Rectal smooth muscle tissue (tissue), 1 donor: ENCODE data around the gene CHRNA1.

Experiments
- H3K27ac ChIP-seq: one replicate; pipeline ENCODE4 v1.7.0; 2013; ENCODE audit warnings: low read depth, low read length, inconsistent platforms
- H3K27me3 ChIP-seq: one replicate; pipeline ENCODE4 v1.7.0; 2013; ENCODE audit warnings: low read length; ENCODE audit not compliant: control insufficient read depth, insufficient read depth
- H3K36me3 ChIP-seq: one replicate; pipeline ENCODE4 v1.7.0; 2013; ENCODE audit warnings: low read length; ENCODE audit not compliant: control insufficient read depth, insufficient read depth
- H3K4me1 ChIP-seq: one replicate; pipeline ENCODE4 v1.7.0; 2013; ENCODE audit warnings: low read length; ENCODE audit not compliant: control insufficient read depth, insufficient read depth
- H3K4me3 ChIP-seq: one replicate; pipeline ENCODE4 v1.7.0; 2013; ENCODE audit warnings: low read length
- H3K9ac ChIP-seq: one replicate; pipeline ENCODE4 v1.7.0; 2013; ENCODE audit warnings: low read length

Gene CHRNA1

DNA sequence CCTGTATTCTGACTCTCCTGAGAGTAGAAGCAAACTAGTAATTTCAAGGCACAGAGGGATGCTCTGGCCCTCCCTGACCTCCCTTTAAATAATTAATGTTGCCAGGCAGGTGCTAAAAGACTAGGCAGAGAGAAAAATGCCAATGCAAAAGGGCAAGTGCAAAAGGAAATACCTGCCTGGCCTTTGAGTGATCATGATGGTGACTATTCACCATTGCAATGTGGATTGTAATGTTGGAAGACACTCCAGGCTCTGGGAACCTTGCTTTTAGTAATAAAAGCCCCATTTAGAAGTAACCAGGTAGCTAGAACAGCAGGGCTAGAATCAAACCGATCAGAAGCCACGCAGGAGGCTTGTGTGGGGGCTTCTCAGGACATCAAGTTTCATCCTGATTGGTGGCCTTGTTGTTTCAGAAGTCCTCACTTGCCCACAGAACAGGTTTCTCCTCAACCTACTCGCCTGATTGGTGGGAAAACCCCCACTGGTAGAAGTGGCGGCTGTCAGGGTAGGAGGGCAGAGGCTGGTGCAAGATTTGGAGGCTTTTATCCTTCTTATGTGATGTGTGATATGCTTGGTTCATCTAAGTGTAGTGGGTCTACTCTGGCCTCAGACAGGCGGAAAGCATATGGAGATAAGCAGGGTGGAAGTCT is 16.0 kb upstream of the CHRNA1 start:
- Histone ChIP-seq H3K9ac (no peak overlapping the region), H3K27ac (no peak overlapping the region), H3K36me3 (no peaks in the 10 kb centered on the region), H3K4me1 (no peaks in the 10 kb centered on the region), H3K27me3 (no peaks in the 10 kb centered on the region), H3K4me3 (no peak overlapping the region)

DNA sequence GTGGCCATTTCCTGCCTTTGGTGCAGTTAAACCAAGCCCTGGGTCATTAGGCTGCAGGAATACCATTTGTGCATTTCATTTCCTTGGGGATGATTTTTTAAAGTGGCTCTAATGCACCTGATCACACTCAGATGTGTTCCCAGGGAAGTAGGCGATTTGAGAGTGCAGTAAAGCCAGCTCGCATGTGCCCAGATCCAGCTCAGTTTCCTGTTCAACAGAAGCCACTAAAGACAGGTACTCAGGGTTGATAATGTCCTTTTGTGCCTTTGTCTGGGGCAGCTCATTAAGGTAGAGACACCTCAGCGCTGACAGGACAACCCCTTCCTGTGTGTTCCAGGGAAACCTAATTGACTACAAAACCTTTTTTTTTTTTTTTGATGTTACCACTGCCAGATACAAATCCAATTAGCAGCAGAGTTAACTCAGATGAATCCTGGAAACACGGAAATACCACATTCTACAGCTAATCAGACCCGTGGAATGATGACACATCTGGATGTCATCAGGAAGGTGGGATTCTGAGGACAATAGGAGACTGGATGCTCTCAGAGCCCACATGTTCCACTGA is 15.2 kb upstream of the CHRNA1 start:
- Histone ChIP-seq H3K27ac (no peak overlapping the region), H3K27me3 (no peaks in the 10 kb centered on the region), H3K9ac (no peak overlapping the region)

DNA sequence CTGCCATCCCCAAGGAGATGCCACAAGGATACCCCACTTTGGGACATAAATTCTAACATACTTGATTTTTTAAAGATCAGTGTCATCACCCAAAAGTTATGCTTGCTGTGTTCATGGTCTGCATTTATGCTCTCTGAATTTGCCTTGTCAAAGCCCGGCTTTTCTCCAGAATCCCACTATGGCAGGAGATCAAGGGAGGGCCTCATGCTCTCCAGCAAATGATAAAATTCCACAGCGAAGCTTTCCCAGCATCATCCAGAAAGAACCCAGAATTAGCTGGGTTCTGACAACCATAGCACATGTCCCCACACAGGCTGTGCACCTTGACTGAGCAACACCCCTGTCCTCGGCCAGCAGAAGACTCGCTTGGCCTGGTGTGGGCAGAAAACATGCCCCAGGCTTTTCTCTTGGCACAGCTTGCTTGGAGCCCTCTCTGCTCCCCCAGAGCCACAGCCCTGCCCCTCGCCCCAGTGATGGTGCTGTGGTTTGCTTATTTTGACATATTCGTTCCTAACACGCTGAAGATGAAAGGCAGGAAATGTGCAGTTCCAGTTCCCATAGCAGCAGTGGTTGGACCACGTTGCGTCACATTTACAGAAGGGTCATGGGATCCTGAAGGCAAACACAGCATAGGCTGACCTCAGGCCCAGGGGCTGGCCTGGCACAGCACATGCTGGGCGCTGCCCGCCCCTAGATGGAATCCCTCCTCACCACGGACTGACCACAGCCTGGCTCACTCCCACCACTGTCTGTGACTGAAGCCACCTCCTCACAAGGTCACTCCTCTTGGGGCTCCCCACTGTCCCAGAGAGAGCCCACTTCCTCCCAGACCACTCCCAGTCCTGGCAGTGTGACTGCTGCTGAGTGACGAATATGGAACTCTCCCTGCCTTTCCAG is 14.1 kb upstream of the CHRNA1 start:
- no peaks in the 10 kb centered on the region for H3K27me3 ChIP-seq
- H3K4me3 ChIP-seq, result no peak overlapping the region
- H3K36me3 ChIP-seq, result no peaks in the 10 kb centered on the region
- H3K9ac ChIP-seq, result no peak overlapping the region
- no peak overlapping the region for H3K27ac ChIP-seq
- H3K4me1 ChIP-seq, result no peaks in the 10 kb centered on the region

More for the DNA sequence above, 15.2 kb upstream of the CHRNA1 start:
- H3K4me1 ChIP-seq, result no peaks in the 10 kb centered on the region
- H3K36me3 ChIP-seq, result no peaks in the 10 kb centered on the region
- H3K4me3 ChIP-seq, result no peak overlapping the region

DNA sequence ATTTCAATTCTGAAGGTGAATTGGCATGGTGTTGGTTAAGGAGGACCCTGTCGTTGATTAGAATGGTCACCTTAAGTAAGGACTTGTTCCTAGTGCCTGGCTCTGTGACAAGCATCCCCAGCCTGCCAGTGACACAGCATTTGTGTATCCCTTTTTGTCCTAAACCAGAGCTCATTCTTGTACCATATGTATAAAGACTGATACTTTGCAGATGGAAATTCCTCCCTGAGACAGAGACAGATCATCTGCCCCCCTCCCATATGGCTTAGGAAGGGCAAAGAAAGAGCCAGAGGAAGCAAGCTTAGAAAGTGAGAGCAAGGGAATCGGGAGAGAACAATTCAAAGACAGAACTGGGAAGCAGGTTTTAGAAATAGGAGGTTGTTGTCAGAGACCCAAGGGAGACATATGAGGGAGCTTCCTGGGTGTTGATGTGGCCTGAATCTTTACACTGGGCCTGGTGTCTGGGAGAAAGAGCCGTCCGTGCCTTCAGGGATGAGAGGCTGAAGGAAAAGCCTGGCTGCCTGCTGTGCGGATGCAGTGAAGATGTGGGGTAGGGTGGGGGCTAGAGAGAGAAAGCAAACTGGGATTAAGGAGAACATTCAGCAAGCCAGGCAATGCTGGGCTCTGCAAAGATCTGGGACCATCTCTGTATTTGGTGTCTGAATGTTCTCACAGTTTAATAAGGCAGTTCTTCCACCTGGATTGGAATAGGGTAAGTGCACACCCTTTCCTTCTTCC is 13.2 kb upstream of the CHRNA1 start:
- Histone ChIP-seq H3K27ac (no peak overlapping the region), H3K4me1 (no peaks in the 10 kb centered on the region), H3K27me3 (no peaks in the 10 kb centered on the region), H3K9ac (no peak overlapping the region), H3K36me3 (no peaks in the 10 kb centered on the region), H3K4me3 (no peak overlapping the region)

DNA sequence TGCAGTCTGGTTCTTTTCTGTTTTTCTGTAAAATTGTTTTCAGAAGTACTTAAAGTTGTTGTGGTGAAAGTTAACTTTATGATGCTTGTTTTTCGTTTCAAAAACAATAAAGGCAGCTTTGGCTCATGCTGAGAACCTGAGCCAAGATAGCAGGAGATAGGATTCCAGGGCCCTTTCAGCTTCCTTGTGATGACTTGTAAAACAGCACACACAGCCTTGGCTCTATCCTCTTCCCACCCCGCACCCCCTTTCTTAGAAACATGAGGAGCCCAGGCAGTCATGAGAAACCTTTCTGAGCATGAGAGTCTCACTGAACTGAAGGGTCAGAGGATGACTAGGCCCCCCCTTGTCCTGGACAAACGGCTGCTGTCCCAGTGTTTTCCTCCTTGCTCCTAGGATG is 12.4 kb upstream of the CHRNA1 start:
- H3K9ac ChIP-seq, result no peak overlapping the region
- H3K27ac ChIP-seq, result no peak overlapping the region
- no peak overlapping the region for H3K4me3 ChIP-seq
- H3K27me3 ChIP-seq, result no peaks in the 10 kb centered on the region
- peaks cover 4% of the 10 kb centered on the region for H3K4me1 ChIP-seq
- H3K36me3 ChIP-seq, result no peaks in the 10 kb centered on the region

DNA sequence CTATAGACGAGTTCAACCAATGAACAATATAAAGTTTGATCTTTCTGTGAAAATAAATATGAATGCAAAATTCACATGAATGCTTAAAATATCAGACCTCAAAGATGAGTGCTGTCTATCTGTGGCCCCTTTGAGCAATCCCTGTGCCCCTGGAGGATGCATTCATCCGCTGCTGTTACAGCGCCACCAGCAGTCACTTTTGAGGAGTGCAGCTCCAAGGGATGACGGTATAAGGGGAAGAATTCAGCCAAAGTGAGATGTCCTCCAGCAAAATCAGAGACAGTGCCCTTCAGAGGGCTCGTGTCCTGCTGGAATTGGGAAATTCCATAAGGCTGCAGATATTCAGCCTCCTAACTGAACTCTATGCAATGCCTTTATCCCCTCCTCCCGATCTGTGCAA is 12.0 kb upstream of the CHRNA1 start:
- Histone ChIP-seq H3K27me3 (no peaks in the 10 kb centered on the region), H3K4me3 (no peak overlapping the region), H3K27ac (no peak overlapping the region), H3K36me3 (no peaks in the 10 kb centered on the region), H3K9ac (no peak overlapping the region), H3K4me1 (peaks cover 5% of the 10 kb centered on the region)

DNA sequence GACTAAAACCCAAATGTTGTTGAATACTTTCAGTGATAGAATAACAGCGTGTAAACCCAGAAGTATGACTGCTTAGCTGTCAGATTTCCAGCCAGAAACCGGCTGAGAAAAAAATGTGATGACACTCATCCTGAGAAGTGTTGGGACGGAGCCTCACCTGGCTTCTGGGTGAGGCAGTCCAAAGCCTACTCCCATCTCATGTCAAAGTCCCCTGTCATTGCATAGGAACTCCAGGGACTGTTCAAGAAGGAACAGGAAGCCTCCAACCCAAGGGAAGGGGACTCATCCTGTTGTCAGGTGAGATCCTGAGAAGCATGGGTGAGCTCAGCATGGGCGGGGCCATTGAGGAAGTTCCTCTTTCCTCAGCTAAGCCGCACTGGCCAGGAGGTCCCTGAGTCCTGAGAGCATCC is 11.3 kb upstream of the CHRNA1 start:
- H3K27me3 ChIP-seq, result no peaks in the 10 kb centered on the region
- H3K4me3 ChIP-seq, result no peak overlapping the region
- H3K36me3 ChIP-seq, result no peaks in the 10 kb centered on the region
- peaks cover 5% of the 10 kb centered on the region for H3K4me1 ChIP-seq
- no peak overlapping the region for H3K9ac ChIP-seq
- H3K27ac ChIP-seq, result no peak overlapping the region

DNA sequence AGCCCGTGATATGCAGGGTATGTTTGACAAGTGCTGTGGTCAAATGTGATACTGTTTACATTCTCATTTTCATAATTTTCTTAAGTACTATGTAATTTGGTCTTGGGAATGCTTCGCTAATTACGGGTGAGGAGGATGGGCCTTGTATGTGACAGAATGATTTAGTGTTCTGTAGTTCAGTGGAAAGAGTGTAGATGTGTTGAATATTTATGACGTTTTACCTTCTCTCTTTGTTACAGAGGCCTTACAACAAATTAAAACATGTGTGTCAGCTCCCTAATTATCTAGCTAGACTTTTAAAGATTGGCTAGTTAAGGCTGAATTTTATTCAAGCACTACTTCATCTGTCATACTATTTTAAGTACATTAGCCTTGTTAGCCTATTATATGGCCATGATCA is 10.6 kb upstream of the CHRNA1 start:
- no peak overlapping the region for H3K9ac ChIP-seq
- no peak overlapping the region for H3K4me3 ChIP-seq
- H3K36me3 ChIP-seq, result no peaks in the 10 kb centered on the region
- H3K27ac ChIP-seq, result no peak overlapping the region
- peaks cover 5% of the 10 kb centered on the region for H3K4me1 ChIP-seq
- no peaks in the 10 kb centered on the region for H3K27me3 ChIP-seq

DNA sequence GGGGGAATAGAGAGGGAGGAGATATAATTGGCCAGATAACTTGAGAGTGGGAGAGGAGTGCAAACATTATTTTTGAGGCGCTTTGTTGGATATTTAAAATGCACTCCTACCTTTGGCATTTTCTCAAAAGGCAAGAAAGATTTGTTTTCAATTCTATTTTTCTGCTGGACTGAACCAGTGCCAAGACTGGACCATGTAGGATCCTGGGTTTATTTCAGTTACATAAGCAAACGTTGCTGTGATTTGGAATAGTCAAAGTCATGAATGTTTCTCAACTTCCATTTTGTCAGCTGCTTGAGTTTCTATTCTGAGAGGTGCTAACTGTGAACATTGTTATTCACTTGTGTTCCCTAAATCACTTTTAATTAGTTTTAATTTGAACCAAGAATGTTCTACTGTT is 8.9 kb upstream of the CHRNA1 start:
- no peaks in the 10 kb centered on the region for H3K36me3 ChIP-seq
- peak overlapping the region; percentile 27 for H3K9ac ChIP-seq
- peaks cover 5% of the 10 kb centered on the region for H3K4me1 ChIP-seq
- no peaks in the 10 kb centered on the region for H3K27me3 ChIP-seq
- H3K27ac ChIP-seq, result no peak overlapping the region
- H3K4me3 ChIP-seq, result no peak overlapping the region

DNA sequence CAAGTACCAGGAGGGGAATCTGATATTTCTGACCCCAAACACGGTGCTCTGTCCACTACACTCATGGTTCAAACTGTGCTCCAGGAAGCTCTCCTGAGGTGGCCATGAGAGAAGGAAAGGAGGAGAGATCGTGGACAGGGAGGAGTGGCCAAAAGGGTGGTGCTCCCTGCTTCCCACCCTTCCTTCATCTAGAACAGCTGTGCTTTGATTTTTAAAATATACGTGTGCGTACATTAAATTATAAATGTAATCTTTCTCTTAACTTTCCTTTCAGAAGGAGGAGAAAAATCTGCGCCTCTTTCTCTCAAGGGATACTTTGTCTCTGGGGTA is 8.2 kb upstream of the CHRNA1 start:
- Histone ChIP-seq H3K36me3 (no peaks in the 10 kb centered on the region), H3K27me3 (no peaks in the 10 kb centered on the region), H3K4me1 (peaks cover 5% of the 10 kb centered on the region), H3K9ac (no peak overlapping the region), H3K27ac (no peak overlapping the region), H3K4me3 (no peak overlapping the region)

DNA sequence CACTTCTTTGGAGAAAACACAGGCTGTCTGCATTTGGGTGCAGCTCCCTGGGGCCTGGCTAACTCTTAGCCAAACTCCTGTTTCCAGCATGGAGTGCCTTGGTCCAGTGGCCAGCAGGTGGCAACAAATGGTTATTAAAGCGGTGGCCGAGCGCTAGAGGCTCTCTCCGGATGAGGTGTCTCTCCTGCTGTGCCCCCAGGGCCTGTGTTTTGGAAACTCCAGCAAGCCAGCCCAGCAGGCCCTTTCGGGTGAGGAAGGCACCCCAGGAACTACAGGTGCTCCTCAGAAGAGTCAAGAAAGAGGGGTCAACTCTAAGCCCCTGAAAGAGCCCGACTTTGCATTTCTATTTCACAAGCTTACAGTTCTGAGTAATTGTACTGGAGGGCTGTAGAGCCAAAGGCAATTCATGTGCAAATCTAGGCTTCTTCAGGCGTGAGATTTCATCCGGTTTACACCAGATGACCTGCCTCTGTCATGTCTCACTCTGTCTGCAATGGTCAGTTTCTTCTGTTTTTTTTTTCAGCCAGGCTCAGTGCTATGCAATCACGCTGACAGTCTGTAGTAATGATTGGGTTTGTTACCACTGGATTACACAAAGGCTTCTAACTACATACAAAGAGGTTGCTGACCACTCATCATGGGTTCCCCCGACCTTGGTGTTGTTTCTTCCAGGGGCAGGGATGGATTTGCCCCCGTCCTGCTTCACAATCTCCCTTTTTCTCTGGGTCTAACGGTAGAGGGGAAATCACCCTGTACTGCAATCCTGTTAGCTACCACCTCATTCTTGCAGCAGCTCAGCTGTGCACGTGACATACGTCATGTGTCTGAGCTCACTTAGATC is 7.6 kb upstream of the CHRNA1 start:
- Histone ChIP-seq H3K27me3 (no peaks in the 10 kb centered on the region), H3K4me3 (peak overlapping the region; percentile 10), H3K36me3 (no peaks in the 10 kb centered on the region), H3K4me1 (peaks cover 5% of the 10 kb centered on the region), H3K9ac (no peak overlapping the region), H3K27ac (no peak overlapping the region)

DNA sequence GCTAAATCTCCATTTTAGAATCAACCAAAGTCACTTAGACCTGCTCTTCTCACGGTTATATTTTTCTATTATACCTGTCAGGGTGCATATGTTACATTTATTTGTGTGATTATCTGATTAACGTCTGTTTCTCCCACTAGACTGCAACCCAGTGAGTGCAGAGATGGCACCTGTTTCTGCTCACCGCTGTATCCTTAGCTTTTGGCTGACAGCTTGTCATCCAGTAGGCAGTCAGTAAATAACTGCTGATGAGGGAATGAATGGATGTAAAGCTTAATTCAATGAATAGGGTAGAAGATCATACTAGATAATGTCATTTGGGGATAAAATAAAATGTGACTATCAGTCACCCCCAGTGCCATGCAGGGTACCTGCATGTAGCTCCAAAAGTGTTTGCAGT is 6.9 kb upstream of the CHRNA1 start:
- Histone ChIP-seq H3K4me3 (no peak overlapping the region), H3K27me3 (no peaks in the 10 kb centered on the region), H3K4me1 (peaks cover 5% of the 10 kb centered on the region), H3K36me3 (no peaks in the 10 kb centered on the region), H3K9ac (no peak overlapping the region), H3K27ac (no peak overlapping the region)
